ENCODE measurements around the gene PKNOX2.
A peak's percentile ranks its signal among the peaks of the same experiment; 100 is the strongest.

PKNOX2 gene

DNA sequence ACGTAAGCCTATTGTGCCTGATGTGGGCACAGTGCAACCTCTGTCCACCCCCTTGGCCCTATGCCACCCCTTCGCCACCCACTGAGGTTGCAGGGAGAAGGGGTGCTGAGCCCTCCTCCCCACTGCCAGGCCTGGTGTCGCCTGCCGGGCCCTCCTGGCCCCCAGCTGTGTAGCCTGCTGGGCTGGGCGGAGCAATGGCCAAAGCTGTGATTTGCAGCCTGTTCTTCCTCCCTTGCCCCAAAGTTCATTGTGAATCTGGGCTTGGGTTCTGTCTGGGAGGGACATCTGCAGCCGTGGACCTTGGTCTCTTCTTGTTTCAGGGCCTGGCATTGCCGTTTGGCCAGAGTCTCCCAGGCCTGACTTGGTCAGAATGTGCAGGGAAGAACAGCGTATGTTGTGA lies 121.9 kb downstream of the PKNOX2 start:
- no peak for DNase-seq (ENCODE audit: low read depth)

DNA sequence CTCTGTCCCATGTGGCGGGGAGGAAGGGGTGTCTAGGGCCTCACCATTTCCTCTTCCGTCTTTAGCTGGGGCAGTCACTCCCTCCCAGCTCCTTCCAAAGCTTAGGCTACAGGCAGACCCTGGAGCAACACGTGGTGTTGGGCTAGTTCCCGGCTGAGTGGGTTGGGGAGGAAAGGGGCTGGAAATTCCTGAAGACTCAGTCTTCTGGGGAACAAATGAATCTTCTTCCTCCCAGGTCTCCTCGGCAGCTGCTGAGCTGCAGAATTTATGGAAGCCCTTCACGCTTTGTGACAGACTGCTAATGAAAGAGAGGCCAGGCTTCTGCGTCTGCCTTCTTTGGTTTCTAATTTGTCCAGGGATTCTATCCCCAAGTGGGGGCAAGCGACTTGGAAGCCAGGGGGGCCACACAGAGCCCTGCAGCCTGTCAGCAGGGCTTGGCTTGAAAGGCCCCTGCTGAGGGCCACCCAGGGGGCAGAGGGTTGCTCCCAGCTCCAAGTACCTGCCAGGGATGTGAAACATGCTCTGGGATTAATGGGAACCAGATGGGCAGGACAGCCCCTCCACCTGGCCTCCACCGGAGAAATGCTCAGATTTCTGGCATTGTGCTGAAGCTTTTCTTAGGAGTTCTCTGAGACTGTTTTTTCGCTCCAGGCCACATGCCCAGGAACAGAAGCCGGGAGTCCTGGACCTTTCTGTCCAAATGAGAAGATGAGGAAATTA lies 123.1 kb downstream of the PKNOX2 start:
- DNase-seq (ENCODE audit: low read depth): no peak

DNA sequence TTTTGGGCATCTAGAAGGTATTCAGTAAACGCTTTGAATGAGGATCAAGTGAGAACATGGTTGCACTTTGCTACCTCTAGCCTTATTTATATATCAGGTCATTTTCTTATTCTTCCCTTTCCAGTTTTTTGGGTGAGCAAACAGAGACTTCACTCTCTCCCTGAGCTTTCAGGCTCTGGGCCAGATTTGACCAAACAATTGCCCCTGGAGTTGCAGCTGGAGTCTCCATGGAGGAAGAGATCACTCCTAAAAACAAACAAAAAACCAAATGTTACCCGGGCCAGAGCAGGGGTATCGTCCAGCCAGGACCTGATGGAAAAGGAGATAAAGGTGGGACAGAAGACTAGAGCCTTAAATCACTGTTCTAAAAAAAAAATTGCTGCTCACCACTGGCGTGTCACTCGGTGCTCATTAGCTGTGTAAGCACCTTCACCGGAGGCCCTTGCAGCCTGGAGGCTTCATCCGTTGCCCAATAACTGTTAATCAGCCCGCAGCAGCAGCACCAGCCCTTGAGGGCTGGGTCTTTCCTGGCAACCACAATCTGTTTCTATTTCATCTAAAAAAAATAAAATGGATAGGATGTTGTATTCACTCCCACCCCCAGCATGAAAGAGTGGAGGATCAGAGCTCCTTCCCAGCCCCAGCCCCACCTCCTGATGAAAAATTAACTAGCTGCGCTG lies 125.0 kb downstream of the PKNOX2 start:
- DNase-seq (ENCODE audit: low read depth): no peak

DNA sequence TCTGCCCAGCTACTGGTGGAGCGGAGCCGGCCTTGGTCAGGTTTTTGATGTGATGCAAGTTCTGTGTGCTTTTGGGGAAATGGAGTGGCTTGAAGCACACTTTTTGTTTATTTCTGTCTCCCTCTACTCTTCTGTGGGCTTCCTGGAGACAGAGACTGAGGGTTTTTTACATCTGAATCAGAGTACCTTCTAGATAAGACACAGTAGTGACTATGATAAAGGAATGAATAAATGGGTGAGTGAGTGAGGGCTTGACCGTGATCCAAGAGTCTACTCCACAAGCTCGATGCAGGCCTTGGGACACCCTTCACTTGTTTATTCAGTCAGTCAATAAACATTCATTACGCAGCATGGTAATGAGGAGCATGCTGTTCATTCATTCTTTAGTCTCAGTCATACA lies 125.7 kb downstream of the PKNOX2 start:
- DNase-seq (ENCODE audit: low read depth): no peak

DNA sequence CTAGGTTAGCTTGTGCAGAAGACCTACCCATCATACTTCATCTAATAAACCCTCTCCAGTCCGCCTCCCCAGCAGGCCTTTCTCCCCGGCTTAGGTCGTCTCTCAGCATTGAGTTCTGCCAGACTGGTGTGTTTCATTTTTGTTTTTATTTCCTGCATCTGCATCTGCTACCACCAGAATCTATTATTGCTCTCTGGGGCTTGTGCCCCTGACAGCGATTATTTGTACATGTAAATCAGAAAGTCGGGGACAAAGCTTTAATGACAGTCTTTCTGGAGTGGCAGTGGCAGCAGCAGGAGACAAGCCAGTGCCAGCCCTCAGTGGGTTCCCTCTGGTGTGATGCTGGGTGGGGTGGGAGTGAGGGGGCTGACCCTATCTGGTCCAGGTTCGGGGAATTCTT lies 127.5 kb downstream of the PKNOX2 start:
- no peak for DNase-seq (ENCODE audit: low read depth)

DNA sequence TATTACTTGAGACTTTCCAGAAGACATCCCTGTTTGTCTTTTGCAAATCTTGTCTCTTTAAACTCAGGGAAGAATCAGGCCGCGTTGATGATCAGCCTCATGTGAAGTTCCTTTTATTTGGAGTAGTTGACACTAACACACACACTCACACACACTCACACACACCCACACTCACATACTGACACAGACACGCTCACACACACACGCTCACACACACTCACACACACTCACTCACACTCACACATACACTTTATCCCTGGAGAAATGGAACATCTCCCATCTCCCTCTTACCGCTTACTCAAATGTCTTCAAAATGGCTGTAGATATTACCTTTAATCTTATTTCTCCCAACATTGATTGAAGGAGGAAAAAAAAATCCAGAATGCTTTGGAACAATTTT lies 129.0 kb downstream of the PKNOX2 start:
- DNase-seq (ENCODE audit: low read depth): no peak

DNA sequence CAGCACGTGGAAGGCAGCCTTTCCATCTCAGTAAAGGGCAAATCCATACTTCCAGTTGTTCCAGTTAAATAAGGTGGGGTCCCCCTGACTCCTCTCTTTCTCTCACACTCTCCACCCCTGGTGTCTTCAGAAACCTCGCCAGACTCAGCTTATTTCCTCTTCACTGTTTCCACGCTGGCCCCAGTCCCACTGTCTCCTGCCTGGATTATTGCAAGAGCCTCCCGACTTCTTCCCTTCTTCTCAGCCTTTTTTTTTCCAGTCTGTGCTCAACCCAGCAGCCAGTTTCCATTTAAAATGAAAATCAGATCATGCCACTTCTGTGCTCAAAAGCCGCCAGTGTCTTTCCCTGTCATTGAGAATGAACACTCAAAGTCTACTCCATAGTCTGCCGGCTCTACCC lies 131.4 kb downstream of the PKNOX2 start:
- no peak for DNase-seq (ENCODE audit: low read depth)

DNA sequence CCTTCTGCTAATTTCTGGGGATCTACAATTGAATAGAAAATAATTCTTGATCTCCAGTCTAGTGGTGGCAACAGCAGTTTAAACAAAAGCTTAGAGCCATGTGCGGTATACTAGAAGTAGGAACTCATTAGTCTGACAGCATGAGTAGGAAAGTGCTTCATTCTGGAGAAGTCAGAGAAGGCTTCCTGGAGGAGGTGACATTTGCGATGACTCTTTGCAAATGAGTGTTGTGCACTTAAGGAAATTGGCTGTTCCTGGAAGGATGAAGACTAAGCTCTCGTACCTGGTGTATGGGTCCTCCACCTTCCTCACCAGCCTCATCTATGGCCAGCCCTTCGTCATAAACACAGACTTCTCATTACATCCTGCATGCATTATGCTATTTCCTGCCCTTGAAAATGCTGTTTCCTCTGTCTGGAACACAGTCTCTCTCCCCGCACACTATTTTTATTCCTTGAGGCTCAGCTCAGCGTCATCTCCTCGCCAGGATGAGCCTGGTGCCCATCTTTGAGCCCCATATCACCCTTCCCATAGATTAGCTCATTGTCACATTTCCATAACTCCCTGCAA lies 132.9 kb downstream of the PKNOX2 start:
- DNase-seq (ENCODE audit: low read depth): no peak

DNA sequence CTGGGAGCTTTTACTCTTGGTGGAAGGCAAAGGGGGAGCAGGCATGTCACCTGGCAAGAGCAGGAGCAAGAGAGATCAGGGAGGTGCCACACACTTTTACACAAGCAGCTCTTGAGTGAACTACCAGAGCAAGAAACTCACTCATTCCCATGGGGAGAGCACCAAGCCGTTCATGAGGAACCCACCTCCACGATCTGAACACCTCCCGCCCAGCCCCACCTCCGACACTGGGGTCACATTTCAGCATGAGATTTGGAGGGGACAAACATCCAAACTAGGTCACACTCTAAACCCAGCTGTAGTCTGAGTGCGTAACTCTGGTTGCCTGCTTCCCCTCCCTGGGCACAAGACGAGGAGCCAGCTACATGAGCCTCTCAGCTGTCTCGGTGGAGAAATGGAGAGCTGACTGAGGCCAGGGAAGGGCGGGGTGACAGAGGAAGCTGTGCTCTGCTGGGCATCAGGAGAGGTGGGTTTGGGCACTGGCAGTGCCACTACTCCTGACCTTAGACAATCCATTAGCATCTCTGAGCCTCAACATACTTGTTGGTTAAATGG lies 134.6 kb downstream of the PKNOX2 start:
- no peak for DNase-seq (ENCODE audit: low read depth)

DNA sequence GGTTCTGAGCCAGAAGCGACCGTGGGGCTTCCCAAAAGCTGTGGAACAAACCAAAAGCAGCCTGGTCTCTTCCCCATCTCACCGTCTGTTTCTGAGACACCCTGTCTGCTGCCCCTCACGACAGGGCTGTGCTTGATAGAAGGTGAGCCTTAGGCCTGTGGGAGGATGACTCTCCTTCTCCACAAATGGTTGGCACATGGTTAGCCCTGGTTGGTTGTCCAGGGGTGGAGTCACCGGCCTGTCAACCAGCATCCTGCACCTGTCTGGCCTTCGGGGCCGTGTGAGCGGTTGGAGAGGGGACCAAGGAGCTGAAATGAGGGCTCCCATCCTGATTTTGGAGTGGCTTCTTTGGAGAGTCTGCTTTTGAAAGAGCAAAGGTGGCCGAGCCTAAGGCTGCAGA lies 135.3 kb downstream of the PKNOX2 start:
- no peak for DNase-seq (ENCODE audit: low read depth)

DNA sequence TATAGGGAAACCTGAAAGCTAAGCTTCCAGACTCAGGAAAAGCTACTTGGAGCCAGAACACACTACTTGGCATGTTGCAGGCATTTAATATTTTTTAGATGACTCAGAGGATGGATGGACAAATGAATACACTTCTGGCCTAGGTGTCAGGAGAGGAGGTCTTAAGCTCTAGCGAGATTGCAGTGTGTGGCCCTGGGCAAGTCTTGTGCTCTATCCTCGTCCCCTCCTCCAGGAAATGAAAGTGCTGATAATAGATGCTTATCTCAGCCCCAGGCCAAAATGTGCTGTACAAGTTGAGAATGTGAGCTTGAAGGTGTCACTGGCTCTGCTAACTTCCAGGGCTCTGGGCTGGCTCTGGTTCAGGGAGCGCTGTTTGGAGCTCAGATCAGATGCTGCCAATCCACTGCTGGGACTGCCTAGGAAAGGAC lies 136.3 kb downstream of the PKNOX2 start:
- peak; percentile 84 for DNase-seq (ENCODE audit: low read depth)

DNA sequence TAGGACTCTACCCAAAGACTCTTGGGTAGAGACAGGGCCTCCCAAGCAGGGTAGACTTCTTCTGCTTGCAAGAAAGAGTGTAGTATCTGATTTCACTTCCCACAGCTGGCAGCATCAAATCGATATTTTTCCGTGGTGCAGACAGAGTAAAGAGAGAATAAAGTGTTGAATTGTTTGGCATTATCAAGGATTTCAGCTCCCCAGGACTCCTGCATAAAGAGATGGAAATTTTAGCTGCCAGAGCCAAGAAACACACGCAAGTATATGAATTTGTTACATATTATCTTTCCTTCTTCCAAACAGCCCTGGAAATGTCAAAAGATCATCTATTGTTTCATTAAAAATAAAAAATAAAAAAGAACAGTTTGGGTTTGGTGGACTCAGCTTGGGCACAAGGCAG lies 136.8 kb downstream of the PKNOX2 start:
- DNase-seq (ENCODE audit: low read depth): no peak

DNA sequence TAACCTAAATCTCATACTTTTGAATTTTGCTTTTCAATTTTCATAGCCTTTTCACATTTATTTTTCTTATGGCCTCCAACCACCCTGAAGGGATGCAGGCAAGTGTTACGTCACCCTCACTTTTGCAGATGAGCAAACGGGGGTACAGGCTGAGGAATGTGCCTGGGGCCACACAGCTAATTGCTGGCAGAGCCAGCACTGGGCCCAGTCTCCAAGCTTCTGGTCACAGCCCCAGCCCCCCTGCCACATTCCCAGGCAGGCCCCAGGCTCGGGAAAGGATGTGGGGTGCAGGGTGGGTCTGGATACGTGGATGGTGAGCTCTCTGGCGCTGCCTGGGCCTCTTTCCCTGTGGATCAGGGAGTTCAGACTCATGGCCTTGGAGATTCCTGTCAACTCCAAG lies 138.6 kb downstream of the PKNOX2 start:
- DNase-seq (ENCODE audit: low read depth): no peak

DNA sequence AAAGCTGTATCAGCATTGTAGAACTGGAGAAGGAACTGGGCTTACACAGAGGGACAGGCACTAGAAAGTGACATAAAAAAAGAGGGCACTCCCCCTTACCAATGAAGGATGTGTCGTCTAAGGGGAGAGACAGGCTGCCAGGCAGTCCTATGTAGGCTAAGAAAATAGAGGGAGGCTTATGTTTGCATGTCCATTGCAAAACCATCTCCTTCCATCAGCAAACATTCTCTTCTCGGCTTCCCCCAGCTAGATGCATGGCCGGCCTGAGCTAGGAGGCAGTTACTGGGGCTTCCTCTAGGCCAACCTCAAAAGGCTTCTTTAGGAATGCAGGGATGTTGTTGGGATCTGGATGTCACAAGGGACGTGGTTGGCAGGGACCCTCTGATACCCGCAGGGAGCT lies 139.1 kb downstream of the PKNOX2 start:
- no peak for DNase-seq (ENCODE audit: low read depth)

DNA sequence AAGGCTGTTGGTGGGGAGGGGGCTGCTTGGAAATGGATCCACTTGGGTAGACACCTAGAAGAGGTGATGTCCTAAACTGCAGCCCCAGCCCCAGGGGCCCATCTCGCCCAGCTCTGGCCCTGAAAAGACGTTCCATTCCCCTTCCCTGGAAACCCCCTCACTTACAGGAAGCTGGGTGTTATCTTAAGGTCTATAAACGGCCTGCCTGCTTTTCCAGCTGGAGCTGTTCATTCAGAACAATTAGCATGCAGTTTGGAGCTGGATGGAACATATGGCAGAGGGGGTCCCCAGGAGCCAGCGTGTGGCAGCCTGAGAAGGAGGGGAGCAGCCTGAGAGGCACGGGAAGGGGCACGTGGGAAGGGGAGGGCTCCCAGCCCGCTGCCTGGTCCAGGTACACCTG lies 139.6 kb downstream of the PKNOX2 start:
- DNase-seq (ENCODE audit: low read depth): no peak

DNA sequence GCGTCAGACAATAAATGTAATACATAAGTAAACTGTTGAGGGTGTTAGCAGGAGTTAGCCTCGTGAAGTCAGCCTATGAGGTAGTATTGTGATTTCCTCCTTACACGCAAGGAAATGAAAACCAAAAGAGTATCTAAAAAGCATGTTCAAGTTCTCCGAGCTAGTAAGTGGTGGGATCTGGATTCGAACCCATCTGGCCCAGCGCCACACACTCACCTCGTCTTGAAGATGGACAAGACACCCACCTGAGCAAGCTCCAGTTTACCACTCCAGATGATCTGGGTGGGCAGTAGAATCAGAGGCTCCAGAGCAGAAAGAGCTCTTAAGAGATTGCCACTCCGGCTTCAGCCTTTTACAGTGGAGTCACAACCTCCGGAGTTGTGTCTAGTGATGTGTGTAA lies 140.3 kb downstream of the PKNOX2 start:
- DNase-seq (ENCODE audit: low read depth): no peak

DNA sequence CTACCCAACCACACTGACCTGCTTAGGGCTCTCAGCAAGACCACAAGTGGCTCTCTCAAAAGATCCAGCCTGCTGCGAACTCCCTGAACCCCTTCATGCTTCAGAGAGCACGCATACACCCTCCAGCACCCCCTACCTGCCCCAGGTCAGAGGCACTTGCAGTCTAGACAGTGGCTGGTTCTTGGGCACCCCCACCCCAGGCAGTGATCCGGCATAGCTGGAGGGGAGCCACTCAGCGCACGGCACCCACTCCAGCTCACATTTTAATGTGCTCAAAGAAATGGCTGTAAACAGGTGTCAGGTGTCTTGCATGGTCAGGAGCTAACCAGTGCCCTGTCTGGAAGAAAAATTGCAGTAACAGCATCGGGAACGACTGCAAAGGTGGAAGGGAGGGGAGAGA lies 140.8 kb downstream of the PKNOX2 start:
- no peak for DNase-seq (ENCODE audit: low read depth)

DNA sequence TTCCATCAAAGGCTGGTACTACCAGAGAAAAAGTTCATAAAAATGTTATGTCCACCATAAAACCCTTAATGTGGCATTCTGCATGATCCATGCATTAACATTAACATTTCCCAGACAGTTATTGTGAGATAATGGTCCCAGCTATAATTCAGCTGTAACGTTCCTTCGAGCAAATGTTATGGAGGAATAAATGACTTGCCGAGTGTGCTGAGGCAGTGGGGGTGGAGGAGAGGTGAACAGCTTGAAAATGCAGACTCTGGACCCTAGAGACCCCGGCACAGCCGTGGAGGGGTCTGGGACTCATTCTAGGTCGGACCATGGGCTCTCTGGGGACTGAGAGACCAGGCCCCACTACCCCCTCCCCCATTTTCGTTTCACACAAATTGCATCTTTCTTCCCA lies 141.9 kb downstream of the PKNOX2 start:
- DNase-seq (ENCODE audit: low read depth): no peak

DNA sequence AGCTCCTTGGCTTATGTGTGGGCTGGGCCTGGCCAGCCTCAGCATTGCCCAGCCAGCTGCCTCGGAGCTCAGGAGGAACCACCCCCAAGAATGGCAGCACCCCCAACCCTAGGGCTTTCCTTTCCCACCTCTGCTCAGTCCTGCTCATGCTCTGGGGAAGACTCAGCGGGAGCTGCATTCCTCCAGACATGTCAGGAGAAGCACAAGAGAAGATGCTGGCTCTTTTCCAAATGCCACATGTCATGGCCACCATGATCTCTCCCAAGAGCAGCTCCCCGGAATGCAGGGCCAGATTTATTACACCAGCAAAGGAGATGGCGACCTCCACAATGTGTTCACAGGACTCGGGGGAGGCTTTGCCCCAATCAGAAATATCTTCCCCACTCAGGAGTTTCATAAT lies 143.7 kb downstream of the PKNOX2 start:
- DNase-seq (ENCODE audit: low read depth): no peak

DNA sequence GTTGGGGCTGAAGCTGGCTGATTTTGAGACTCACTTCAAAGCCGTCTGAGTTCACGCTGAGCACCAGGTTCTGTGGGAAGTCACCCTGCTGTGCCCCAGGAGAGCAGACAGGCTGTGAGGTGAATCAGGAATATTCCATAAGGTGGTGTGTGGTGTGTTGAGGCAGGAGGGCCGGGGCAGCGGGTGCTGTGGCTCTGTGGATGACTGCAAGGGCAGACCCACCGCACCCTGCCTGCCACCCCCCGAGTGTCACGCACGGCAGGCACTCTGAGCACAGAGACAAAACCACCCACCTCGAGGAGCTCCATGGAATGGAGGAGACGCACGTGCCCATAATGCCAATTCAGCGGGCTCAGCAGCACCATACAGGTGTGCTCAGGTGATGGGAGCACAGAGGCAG lies 147.8 kb downstream of the PKNOX2 start:
- DNase-seq (ENCODE audit: low read depth): no peak

DNA sequence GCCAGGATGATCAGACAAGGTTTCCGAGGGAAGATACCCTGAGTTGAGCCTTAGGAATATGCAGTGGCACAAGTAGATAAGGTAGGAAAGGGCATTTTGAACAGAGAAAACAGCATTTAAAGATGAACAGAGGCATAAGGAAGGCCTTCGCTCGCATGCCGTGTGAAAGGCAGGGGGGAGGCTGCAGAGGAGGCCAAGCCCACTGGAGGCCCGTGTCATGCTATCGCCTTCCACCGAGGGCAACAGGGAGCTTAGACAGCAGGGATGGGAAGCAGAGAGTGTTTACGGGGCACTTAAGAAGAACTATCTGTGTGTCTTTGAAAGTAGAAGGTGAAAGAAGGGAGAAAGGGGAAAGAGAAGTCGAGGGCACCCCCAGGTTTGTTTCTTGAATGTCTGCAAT lies 148.3 kb downstream of the PKNOX2 start:
- no peak for DNase-seq (ENCODE audit: low read depth)

DNA sequence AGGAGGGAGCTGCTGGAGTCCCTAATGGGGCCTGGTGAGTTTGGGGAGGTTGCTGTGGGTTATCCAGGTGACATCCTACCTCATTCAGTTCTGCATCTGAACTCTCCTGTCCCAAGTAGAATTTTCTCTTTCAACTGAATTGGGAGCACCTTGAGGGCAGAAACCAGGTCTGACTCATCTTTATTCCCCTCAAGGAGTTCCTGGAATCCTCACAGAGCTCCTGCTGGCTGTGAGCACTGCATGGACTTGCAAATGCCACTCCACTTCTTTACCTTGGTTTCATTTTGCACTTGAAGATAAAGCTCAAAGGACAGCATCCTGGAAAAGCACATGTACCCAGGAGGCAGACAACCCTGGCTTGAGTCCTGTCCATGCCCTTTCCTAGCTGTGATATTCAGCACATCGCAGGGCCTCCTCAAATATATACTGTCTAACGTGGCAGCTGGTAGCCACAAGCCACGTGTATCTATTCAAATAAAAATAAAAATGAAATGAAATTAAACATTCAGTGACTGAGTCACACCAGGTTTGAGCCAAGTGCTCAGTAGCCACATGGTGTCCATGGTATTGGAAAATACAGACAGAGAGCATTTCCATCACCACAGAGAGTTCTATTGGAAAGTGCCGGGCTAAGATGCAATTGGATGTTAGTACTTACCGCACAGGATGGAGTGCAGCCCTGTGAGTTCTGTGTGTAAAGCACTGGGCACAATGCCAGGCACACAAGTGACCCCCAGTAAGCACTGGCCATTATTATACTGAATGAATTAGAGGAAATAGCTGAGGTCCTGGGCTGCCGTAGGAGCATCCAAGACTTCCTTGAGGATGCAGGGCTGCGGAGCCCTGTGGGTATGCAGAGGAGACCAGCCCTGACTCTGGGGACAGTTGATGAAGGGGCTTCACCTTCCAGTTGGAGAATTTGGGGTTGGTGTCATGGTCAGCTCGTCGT lies 149.0 kb downstream of the PKNOX2 start:
- no peak for DNase-seq (ENCODE audit: low read depth)
